H9 (cell line): Measurements from ENCODE around the gene CTDSPL. TPM values are rescaled to one million over a fixed set of nuclear protein-coding genes. Genes with fewer than 3 reads are reported as not detected.

Source experiments
- DNase-seq: peaks from one replicate; pipeline ENCODE4 v3.0.0-alpha.2; 2017
- H2AFZ ChIP-seq: one replicate; pipeline ENCODE4 v1.6.1; 2013; ENCODE audit warnings: mild to moderate bottlenecking, low read length, control low read depth, moderate library complexity
- H2AK5ac ChIP-seq: 2 replicates; pipeline ENCODE4 v1.6.1; 2013; ENCODE audit warnings: low read length, control low read depth, mixed read lengths; ENCODE audit not compliant: insufficient read length
- H2BK120ac ChIP-seq: one replicate; pipeline ENCODE4 v1.6.1; 2013; ENCODE audit warnings: low read depth, mild to moderate bottlenecking, low read length, control low read depth, inconsistent platforms; ENCODE audit not compliant: poor library complexity, severe bottlenecking
- H2BK12ac ChIP-seq: 2 replicates; pipeline ENCODE4 v1.6.1; 2013; ENCODE audit warnings: low read length, control low read depth, mixed read lengths, low read depth; ENCODE audit not compliant: insufficient read length
- H2BK15ac ChIP-seq: 2 replicates; pipeline ENCODE4 v1.6.1; 2013; ENCODE audit warnings: low read depth, low read length, control low read depth
- H2BK20ac ChIP-seq: one replicate; pipeline ENCODE4 v1.6.1; 2013; ENCODE audit warnings: low read depth, mild to moderate bottlenecking, low read length, control low read depth, inconsistent platforms; ENCODE audit not compliant: poor library complexity, severe bottlenecking
- H2BK5ac ChIP-seq: 2 replicates; pipeline ENCODE4 v1.6.1; 2013; ENCODE audit warnings: low read length, control low read depth, mixed read lengths; ENCODE audit not compliant: insufficient read length
- H3K14ac ChIP-seq: 2 replicates; pipeline ENCODE4 v1.6.1; 2013; ENCODE audit warnings: low read length, control low read depth; ENCODE audit not compliant: insufficient read depth
- H3K18ac ChIP-seq: 2 replicates; pipeline ENCODE4 v1.6.1; 2013; ENCODE audit warnings: low read depth, mild to moderate bottlenecking, mixed read lengths, low read length, control low read depth; ENCODE audit not compliant: insufficient read length
- H3K23ac ChIP-seq: 2 replicates; pipeline ENCODE4 v1.6.1; 2013; ENCODE audit warnings: low read length, control low read depth, mixed read lengths, low read depth; ENCODE audit not compliant: insufficient read length
- H3K23me2 ChIP-seq: 2 replicates; pipeline ENCODE4 v1.6.1; 2013; ENCODE audit warnings: low read depth, mild to moderate bottlenecking, mixed read lengths, low read length, control low read depth; ENCODE audit not compliant: insufficient read length, poor library complexity, severe bottlenecking
- H3K27ac ChIP-seq: 2 replicates; pipeline ENCODE4 v1.5.1; 2013; ENCODE audit warnings: low read length, control low read depth, mixed read lengths, low read depth; ENCODE audit not compliant: insufficient read length
- H3K27me3 ChIP-seq: 2 replicates; pipeline ENCODE4 v1.6.1; 2013; ENCODE audit warnings: low read length, control low read depth, inconsistent platforms; ENCODE audit not compliant: insufficient read depth
- H3K4ac ChIP-seq: 2 replicates; pipeline ENCODE4 v1.6.1; 2013; ENCODE audit warnings: low read depth, mild to moderate bottlenecking, control low read depth, inconsistent platforms, low read length, moderate library complexity
- H3K4me1 ChIP-seq: 2 replicates; pipeline ENCODE4 v1.6.1; 2013; ENCODE audit warnings: low read length, control low read depth, inconsistent platforms; ENCODE audit not compliant: insufficient read depth
- H3K4me2 ChIP-seq: 2 replicates; pipeline ENCODE4 v1.6.1; 2013; ENCODE audit warnings: low read length, control low read depth, mixed read lengths; ENCODE audit not compliant: insufficient read length, insufficient read depth
- H3K56ac ChIP-seq: 2 replicates; pipeline ENCODE4 v1.6.1; 2013; ENCODE audit warnings: low read depth, mild to moderate bottlenecking, mixed read lengths, low read length, control low read depth; ENCODE audit not compliant: insufficient read length
- H3K79me1 ChIP-seq: 2 replicates; pipeline ENCODE4 v1.6.1; 2013; ENCODE audit warnings: low read depth, mild to moderate bottlenecking, moderate library complexity, low read length, control low read depth, inconsistent platforms; ENCODE audit not compliant: insufficient read depth, poor library complexity, severe bottlenecking
- H3K79me2 ChIP-seq: 2 replicates; pipeline ENCODE4 v1.6.1; 2013; ENCODE audit warnings: low read length, control low read depth, inconsistent platforms; ENCODE audit not compliant: insufficient read depth
- H3K9ac ChIP-seq: 2 replicates; pipeline ENCODE4 v1.6.1; 2013; ENCODE audit warnings: low read length, control low read depth, mixed read lengths; ENCODE audit not compliant: insufficient read length; ENCODE audit errors: extremely low read depth
- H3K9me3 ChIP-seq: one replicate; pipeline ENCODE4 v1.6.1; 2013; ENCODE audit warnings: low read depth, low read length, inconsistent platforms; ENCODE audit not compliant: control insufficient read depth
- H3T11ph ChIP-seq: one replicate; pipeline ENCODE4 v1.6.1; 2013; ENCODE audit warnings: mild to moderate bottlenecking, low read length, control low read depth, inconsistent platforms
- H4K20me1 ChIP-seq: one replicate; pipeline ENCODE4 v1.6.1; 2013; ENCODE audit not compliant: control insufficient read depth, insufficient read length, insufficient read depth
- H4K5ac ChIP-seq: 2 replicates; pipeline ENCODE4 v1.6.1; 2013; ENCODE audit warnings: low read depth, mild to moderate bottlenecking, mixed read lengths, low read length, control low read depth; ENCODE audit not compliant: insufficient read length
- H4K8ac ChIP-seq: replicated peaks from 2 replicates; pipeline ENCODE4 v1.6.1; 2013; ENCODE audit warnings: low read length, control low read depth, mixed read lengths, low read depth; ENCODE audit not compliant: insufficient read length
- H4K91ac ChIP-seq: 2 replicates; pipeline ENCODE4 v1.6.1; 2013; ENCODE audit warnings: low read depth, mild to moderate bottlenecking, moderate library complexity, mixed read lengths, low read length, control low read depth; ENCODE audit not compliant: insufficient read length
- H3K27ac Mint-ChIP-seq, 3 experiments: 2 replicates in 2 of 3; 3 replicates in 1 of 3; pipeline ENCODE4 v1.8.0; 2020 to 2021; ENCODE audit warnings: mixed read lengths in 3 of 3, mild to moderate bottlenecking in 1 of 3, moderate library complexity in 1 of 3
- H3K27me3 Mint-ChIP-seq: 2 replicates; pipeline ENCODE4 v1.8.0; 2021; ENCODE audit warnings: low read depth, mild to moderate bottlenecking, moderate library complexity, mixed read lengths
- H3K36me3 Mint-ChIP-seq, 3 experiments: 2 replicates in 2 of 3; 3 replicates in 1 of 3; pipeline ENCODE4 v1.8.0; 2020 to 2021; ENCODE audit warnings: low read depth in 3 of 3, mixed read lengths in 3 of 3; ENCODE audit not compliant: insufficient read depth in 1 of 3
- H3K4me1 Mint-ChIP-seq, 2 experiments: 2 replicates each; pipeline ENCODE4 v1.8.0; 2020; ENCODE audit warnings: mixed read lengths in 2 of 2
- H3K4me3 Mint-ChIP-seq, 2 experiments: 2 replicates in 1 of 2; 3 replicates in 1 of 2; pipeline ENCODE4 v1.8.0; 2020 to 2021; ENCODE audit warnings: mild to moderate bottlenecking in 2 of 2, mixed read lengths in 2 of 2, moderate library complexity in 1 of 2
- H3K9me3 Mint-ChIP-seq, 2 experiments: 2 replicates in 1 of 2; 3 replicates in 1 of 2; pipeline ENCODE4 v1.8.0; 2020; ENCODE audit warnings: mild to moderate bottlenecking in 2 of 2, mixed read lengths in 2 of 2, moderate library complexity in 1 of 2
- CTCF ChIP-seq: fragments of 200-600 bp; sonication (generic); conservative IDR thresholded peaks from 3 replicates; pipeline ENCODE4 v1.8.0; 2021; ENCODE audit warnings: antibody characterized with exemption, mild to moderate bottlenecking
- WGBS: extraction: QIAGEN DNeasy Blood & Tissue Kit; methylation state at CpG from one replicate; pipeline ENCODE4 v1.1.7; 2013; ENCODE audit warnings: missing lambda C conversion rate, low lambda C conversion rate, mixed read lengths; ENCODE audit not compliant: insufficient read length; ENCODE audit errors: extremely low coverage; 5-methylcytosine and 5-hydroxymethylcytosine counted together
- total RNA-seq: library from RNA; stranded (reverse); gene quantifications from 2 replicates; pipeline ENCODE4 v1.2.1, GENCODE V29; 2021

Gene CTDSPL
- total RNA-seq, 1 experiment from 2014 or later: 20.8 TPM

- Mint-ChIP-seq H3K27me3 (no peaks in the 10 kb centered on the region), H3K4me1 (peaks cover 16 to 17% of the 10 kb centered on the region in 2 experiments), H3K36me3 (peaks cover 0 to 5% (median 0%) of the 10 kb centered on the region in 3 experiments; a peak in 4 of 7 replicates), H3K4me3 (no peak overlapping the region), H3K9me3 (peaks cover 0 to 3% of the 10 kb centered on the region in 2 experiments; a peak in 2 of 5 replicates), H3K27ac (no peak overlapping the region)
- no peak overlapping the region for H2AFZ ChIP-seq
- H3K23me2 ChIP-seq: no peaks in the 10 kb centered on the region
- no peaks in the 10 kb centered on the region for H4K20me1 ChIP-seq
- no peak overlapping the region for H3K56ac ChIP-seq
- H3K27me3 ChIP-seq: no peaks in the 10 kb centered on the region
- H3K27ac ChIP-seq: no peak overlapping the region
- H3K9ac ChIP-seq: no peak overlapping the region
- H3K23ac ChIP-seq: no peak overlapping the region
- no peak overlapping the region for H4K5ac ChIP-seq
- no CpG with 5 or more reads among the region's 2 CpGs for WGBS
- H3K4ac ChIP-seq: no peak overlapping the region
- H2AK5ac ChIP-seq: no peak overlapping the region
- peaks cover 2% of the 10 kb centered on the region; the same call in 1 of the 2 replicates for H3K4me1 ChIP-seq
- H2BK5ac ChIP-seq: no peak overlapping the region
- H3K18ac ChIP-seq: no peak overlapping the region
- no peak for DNase-seq
- no peaks in the 10 kb centered on the region for H3K9me3 ChIP-seq
- H3K79me2 ChIP-seq: no peaks in the 10 kb centered on the region
- TF ChIP-seq CTCF: no peak
- no peaks in the 10 kb centered on the region for H3K79me1 ChIP-seq
- no peak overlapping the region for H3K4me2 ChIP-seq
- no peak overlapping the region for H2BK15ac ChIP-seq
- no peak overlapping the region for H4K8ac ChIP-seq
- no peak overlapping the region for H3T11ph ChIP-seq
- H2BK20ac ChIP-seq: no peak overlapping the region
- no peak overlapping the region for H4K91ac ChIP-seq
- H2BK120ac ChIP-seq: no peak overlapping the region
- H2BK12ac ChIP-seq: no peak overlapping the region
- H3K14ac ChIP-seq: no peak overlapping the region
These were observed 35.2 kb upstream of the CTDSPL start for GRCh38 chr3:37826502-37826901.
